AG09319 (cell line): ENCODE measurements around the gene TTC9.

Experiments
- DNase-seq: peaks from one replicate; pipeline ENCODE4 v3.0.0-alpha.2; 2010; ENCODE audit warnings: low read depth; ENCODE audit errors: extremely low read depth
- TF ChIP-seq, protein P1 (sequence below): IDR thresholded peaks from 2 replicates; pipeline ENCODE4 v1.5.1; 2011; ENCODE audit warnings: low read depth, mild to moderate bottlenecking, inconsistent platforms, low read length, moderate library complexity

TTC9 gene

DNA sequence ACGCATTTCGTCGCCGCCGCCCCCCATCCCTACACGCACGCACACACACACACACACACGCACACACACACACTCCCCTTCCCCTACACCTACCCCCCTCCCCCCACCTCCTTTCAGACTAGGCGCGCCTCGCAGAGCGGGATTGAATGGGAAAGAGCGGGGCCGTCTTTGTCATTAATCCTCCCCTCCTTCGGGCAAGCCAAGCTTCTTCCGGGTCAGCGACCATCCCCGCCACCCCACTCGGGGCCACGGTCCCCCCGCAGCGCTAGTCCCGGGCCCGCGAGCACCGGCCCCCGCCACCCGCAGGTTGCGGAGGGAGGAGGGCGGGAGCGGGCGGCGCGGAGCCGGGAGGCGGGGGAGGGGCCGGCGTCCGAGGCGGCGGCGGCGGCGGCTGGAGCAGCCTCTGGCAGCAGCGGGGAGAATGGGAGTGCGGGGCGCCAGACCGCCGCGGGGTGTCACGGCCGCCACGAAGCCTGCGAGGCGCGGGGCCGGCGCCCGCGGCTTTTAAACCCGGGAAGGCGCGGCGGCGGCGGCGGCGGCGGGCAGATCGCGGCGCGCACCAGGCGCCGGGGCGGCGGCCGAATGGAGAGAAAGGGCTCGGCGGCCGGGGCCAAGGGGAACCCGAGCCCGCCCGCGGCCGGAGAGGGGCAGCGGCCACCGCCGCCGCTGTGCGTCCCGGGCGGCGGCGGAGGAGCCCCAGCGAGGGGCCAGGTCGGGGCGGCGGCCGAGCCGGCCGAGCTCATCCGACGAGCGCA lies at the start of gene TTC9:
TSS of gene TTC9 (plus strand) at position 369 of the 755 bp plus-strand sequence. CDS start at position 583, 214 bp downstream.
- DNase-seq = no peak
- TF ChIP-seq, protein P1, sequence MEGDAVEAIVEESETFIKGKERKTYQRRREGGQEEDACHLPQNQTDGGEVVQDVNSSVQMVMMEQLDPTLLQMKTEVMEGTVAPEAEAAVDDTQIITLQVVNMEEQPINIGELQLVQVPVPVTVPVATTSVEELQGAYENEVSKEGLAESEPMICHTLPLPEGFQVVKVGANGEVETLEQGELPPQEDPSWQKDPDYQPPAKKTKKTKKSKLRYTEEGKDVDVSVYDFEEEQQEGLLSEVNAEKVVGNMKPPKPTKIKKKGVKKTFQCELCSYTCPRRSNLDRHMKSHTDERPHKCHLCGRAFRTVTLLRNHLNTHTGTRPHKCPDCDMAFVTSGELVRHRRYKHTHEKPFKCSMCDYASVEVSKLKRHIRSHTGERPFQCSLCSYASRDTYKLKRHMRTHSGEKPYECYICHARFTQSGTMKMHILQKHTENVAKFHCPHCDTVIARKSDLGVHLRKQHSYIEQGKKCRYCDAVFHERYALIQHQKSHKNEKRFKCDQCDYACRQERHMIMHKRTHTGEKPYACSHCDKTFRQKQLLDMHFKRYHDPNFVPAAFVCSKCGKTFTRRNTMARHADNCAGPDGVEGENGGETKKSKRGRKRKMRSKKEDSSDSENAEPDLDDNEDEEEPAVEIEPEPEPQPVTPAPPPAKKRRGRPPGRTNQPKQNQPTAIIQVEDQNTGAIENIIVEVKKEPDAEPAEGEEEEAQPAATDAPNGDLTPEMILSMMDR = no peak

DNA sequence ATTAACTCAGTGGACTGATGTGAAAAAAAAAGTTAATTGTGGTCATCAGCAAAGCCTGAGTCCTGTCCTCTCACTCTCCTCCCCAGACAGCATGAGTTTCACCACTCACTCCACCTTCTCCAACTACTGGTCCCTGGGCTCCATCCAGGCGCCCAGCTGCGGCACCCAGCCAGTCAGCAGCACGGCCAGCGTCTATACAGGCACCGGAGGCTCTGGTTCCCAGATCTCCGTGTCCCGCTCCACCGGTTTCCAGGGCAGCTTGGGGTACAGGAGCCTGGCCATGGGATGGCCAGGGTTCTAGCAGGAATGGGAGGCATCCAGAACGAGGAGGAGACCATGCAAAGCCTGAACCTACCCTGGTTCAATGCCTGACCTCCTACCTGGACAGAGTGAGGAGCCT lies 47.3 kb upstream of the TTC9 start:
- TF ChIP-seq, protein P1 = no peak
- no peak for DNase-seq

DNA sequence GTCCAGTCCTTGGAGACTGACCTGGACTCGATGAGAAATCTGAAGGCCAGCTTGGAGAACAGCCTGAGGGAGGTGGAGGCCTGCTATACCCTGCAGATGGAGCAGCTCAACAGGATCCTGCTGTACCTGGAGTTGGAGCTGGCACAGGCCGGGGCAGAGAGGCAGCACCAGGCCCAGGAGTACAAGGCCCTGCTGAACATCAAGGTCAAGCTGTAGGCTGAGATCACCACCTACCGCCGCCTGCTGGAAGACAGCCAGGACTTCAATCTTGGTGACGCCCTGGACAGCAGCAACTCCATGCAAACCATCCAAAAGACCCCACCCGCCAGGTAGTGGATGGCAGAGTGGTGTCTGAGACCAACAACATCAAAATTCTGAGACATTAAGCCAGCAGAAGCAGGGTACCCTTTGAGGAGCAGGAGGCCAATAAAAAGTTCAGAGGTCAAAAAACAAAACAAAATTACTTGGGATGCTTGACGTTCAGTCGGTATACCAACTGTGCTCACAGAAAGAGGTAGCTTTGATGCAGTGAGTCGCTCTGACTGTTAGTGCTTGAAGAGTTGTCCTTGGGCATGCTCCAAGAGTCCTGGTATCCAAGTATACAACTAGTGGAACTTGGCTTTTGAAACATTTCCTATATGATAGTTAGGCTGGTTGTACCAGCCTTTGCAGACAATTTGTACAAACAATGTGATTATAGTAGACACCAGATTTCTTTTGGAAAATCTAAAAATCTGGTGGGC lies 46.1 kb upstream of the TTC9 start:
- DNase-seq = no peak
- TF ChIP-seq, protein P1 = no peak

DNA sequence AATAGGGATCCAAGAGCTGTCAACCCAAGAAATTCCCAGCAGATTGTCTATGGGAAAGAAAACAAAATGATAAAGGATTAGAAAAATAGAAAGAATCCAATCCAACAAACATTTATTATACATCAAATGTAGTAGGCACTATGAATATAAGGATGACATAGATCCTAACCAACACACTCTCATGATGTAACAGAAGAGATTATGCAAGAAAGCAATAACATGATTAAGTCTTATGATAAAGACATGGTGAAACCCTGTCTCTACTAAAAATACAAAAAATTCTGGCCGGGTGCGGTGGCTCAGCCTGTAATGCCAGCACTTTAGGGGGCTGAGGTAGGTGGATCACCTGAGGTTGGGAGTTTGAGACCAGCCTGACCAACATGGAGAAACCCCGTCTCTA lies 44.0 kb upstream of the TTC9 start:
- TF ChIP-seq, protein P1 = no peak
- DNase-seq = no peak

DNA sequence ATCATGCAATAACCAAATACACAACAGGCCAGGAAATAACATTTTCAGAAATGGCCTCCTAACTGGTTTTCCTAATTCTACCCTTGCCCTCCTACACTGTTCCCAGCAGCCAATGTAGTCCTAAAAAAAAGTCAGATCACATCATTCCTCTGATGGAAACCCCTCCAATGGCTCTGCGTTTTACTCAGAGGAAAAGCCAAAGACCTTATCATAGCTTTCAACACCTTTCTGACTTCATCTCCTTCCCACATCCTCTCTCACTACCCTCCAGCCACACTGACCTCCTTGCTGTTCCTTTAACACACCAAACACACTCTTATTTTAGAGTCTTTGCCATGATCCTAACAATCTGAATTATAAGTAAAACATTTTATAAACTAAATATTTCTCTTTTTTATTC lies 42.4 kb upstream of the TTC9 start:
- DNase-seq = no peak
- TF ChIP-seq, protein P1 = no peak

DNA sequence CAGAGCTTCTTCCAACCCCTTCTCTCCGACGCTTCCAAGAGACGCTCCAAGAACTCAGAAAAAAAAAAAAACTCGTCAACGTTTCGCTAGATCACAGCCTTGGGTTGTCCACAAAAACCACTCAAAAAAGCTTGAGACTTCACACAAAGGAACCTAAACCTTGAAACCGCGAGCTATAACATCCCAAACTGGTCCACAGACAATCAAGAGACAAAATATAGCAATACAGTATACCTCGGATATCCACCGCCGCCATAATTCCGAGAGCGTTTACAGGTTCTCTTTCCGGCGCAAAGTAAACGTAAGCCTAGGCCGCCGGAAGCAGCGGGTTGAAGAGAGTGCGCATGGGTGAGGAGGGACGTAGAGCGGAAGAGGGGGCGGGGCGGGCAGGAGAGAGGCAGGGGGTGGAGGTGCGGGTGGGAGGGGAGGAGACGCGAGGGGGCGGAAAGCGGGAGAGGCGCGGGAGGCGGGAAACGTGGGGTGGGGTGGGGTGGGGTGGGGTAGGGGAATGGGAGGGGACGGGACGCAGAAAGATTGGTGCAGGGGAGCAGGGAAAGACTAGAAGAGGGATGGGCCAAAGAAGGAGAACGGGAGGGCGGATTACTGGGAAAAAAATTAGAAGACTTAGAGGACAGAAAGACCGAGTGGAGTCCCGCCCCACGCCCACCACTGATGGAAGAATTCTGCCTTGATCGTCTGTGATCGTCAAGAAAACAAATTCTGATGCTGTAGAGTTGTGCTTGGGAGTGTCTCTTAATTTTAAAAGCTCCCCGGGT lies 41.1 kb upstream of the TTC9 start, which contains the start of gene MED6:
TSS of gene MED6 (minus strand) at position 274 of the 776 bp plus-strand sequence. CDS start at position 256, 18 bp downstream.
- TF ChIP-seq, protein P1 = no peak
- peak; percentile 73 for DNase-seq
